DMS79 treated with DMSO at 0.1 percent for 48 hours (cell line): Measurements from ENCODE around the gene BCL2L11.
"Not testable (repeated sequence)": the region's sequence is repeated elsewhere in the genome, so short reads cannot be mapped to it uniquely, and the experiment has no call there.

Experiments
- DNase-seq: peaks from one replicate; lab custom pipeline; 2025; lab: John Stamatoyannopoulos, UW

BCL2L11 gene

GRCh38 chr2:111120253-111121027 lies at the start of gene BCL2L11:
BCL2L11 (plus strand) TSS chr2:111120914; CDS start chr2:111123746, 2,832 bp downstream.
- DNase-seq: peak; percentile 87

- DNase-seq: no peak
Measured at GRCh38 chr2:111071600-111072171, 49.0 kb upstream of the BCL2L11 start.

GRCh38 chr2:111072220-111072871 lies 48.4 kb upstream of the BCL2L11 start:
- DNase-seq: no peak

- DNase-seq: not testable (repeated sequence)
Measured at GRCh38 chr2:111082659-111083058, 38.1 kb upstream of the BCL2L11 start.

GRCh38 chr2:111091811-111092211 lies 28.9 kb upstream of the BCL2L11 start:
- DNase-seq: no peak

GRCh38 chr2:111094691-111095090 lies 26.0 kb upstream of the BCL2L11 start:
- no peak for DNase-seq

GRCh38 chr2:111095434-111095833 lies 25.3 kb upstream of the BCL2L11 start:
- DNase-seq: no peak

- DNase-seq: no peak
Measured at GRCh38 chr2:111099402-111099801, 21.3 kb upstream of the BCL2L11 start.

- DNase-seq: no peak
Measured at GRCh38 chr2:111100087-111100764, 20.5 kb upstream of the BCL2L11 start.

GRCh38 chr2:111100765-111101162 lies 19.9 kb upstream of the BCL2L11 start:
- no peak for DNase-seq

GRCh38 chr2:111101592-111101991 lies 19.1 kb upstream of the BCL2L11 start:
- no peak for DNase-seq

- DNase-seq: no peak
Measured at GRCh38 chr2:111102216-111102615, 18.5 kb upstream of the BCL2L11 start.

GRCh38 chr2:111105926-111106325 lies 14.8 kb upstream of the BCL2L11 start:
- DNase-seq: no peak

GRCh38 chr2:111106706-111107105 lies 14.0 kb upstream of the BCL2L11 start:
- no peak for DNase-seq

GRCh38 chr2:111108745-111109271 lies 11.9 kb upstream of the BCL2L11 start:
- no peak for DNase-seq

GRCh38 chr2:111111101-111111755 lies 9.5 kb upstream of the BCL2L11 start:
- DNase-seq: no peak

- DNase-seq: no peak
Measured at GRCh38 chr2:111113838-111114237, 6.9 kb upstream of the BCL2L11 start.

- no peak for DNase-seq
Measured at GRCh38 chr2:111116011-111116746, 4.5 kb upstream of the BCL2L11 start.

GRCh38 chr2:111116843-111117597 lies 3.7 kb upstream of the BCL2L11 start:
- peak; percentile 89 for DNase-seq
